Neural progenitor cell (in vitro differentiated cells): Measurements from ENCODE around the gene PTPRB.

Source experiments
- EZH2 ChIP-seq: fragments of 200-600 bp; sonication (generic); IDR thresholded peaks from 2 replicates; pipeline ENCODE4 v1.6.1; 2017; ENCODE audit warnings: antibody characterized with exemption, mild to moderate bottlenecking, moderate library complexity
- EZH2phosphoT487 ChIP-seq: fragments of 200-600 bp; sonication (generic); IDR thresholded peaks from 2 replicates; pipeline ENCODE4 v1.6.1; 2017; ENCODE audit warnings: antibody characterized with exemption
- TF ChIP-seq, protein P1 (sequence below): fragments of 200-600 bp; sonication (generic); IDR thresholded peaks from 2 replicates; pipeline ENCODE4 v1.5.1; 2017; ENCODE audit warnings: antibody characterized with exemption, mild to moderate bottlenecking

GRCh38 chr12:70660002-70660604, 22.9 kb upstream of the PTPRB start:
- TF ChIP-seq EZH2 (no peak), EZH2phosphoT487 (no peak)
- TF ChIP-seq, protein P1, sequence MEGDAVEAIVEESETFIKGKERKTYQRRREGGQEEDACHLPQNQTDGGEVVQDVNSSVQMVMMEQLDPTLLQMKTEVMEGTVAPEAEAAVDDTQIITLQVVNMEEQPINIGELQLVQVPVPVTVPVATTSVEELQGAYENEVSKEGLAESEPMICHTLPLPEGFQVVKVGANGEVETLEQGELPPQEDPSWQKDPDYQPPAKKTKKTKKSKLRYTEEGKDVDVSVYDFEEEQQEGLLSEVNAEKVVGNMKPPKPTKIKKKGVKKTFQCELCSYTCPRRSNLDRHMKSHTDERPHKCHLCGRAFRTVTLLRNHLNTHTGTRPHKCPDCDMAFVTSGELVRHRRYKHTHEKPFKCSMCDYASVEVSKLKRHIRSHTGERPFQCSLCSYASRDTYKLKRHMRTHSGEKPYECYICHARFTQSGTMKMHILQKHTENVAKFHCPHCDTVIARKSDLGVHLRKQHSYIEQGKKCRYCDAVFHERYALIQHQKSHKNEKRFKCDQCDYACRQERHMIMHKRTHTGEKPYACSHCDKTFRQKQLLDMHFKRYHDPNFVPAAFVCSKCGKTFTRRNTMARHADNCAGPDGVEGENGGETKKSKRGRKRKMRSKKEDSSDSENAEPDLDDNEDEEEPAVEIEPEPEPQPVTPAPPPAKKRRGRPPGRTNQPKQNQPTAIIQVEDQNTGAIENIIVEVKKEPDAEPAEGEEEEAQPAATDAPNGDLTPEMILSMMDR, result no peak
